Panc1 (cell line): ENCODE data around the gene LDLRAD4.

ENCODE experiments used
- CTCF ChIP-seq: fragments of 450-650 bp; IDR thresholded peaks from 2 replicates; pipeline ENCODE4 v1.5.1; 2017; ENCODE audit warnings: mild to moderate bottlenecking
- POLR2AphosphoS5 ChIP-seq: IDR thresholded peaks from 2 replicates; pipeline ENCODE4 v1.6.1; 2012; ENCODE audit warnings: mild to moderate bottlenecking, low read depth, low read length, moderate library complexity
- REST ChIP-seq, 2 experiments: IDR thresholded peaks; 2 replicates each; pipeline ENCODE4 v1.6.1; 2011 to 2012; ENCODE audit warnings: low read depth in 2 of 2, control low read depth in 1 of 2, low read length in 1 of 2, mild to moderate bottlenecking in 1 of 2, moderate library complexity in 1 of 2; ENCODE audit not compliant: insufficient read depth in 1 of 2
- SIN3A ChIP-seq: IDR thresholded peaks from 2 replicates; pipeline ENCODE4 v1.6.1; 2012; ENCODE audit warnings: low read depth, mild to moderate bottlenecking, low read length, moderate library complexity, borderline replicate concordance; ENCODE audit not compliant: insufficient read depth

- no peak for TF ChIP-seq CTCF
- no peak for TF ChIP-seq POLR2AphosphoS5
- TF ChIP-seq SIN3A = no peak
- TF ChIP-seq REST (IDR thresholded peaks at IDR 0.05; ENCODE audit: insufficient read depth in 1 of 2, low read depth in 2 of 2, low read length in 1 of 2) = no peak
Measured at GRCh38 chr18:13589943-13590342, 371.4 kb downstream of the LDLRAD4 start.
